ENCODE measurements around the gene SLC12A7. TPM values are rescaled to one million over a fixed set of nuclear protein-coding genes. Genes with fewer than 3 reads are reported as not detected.

SLC12A7 gene
- total RNA-seq, 1 experiment from 2014 or later, result 28.1 TPM

- no peak overlapping the region for H3K4me3 Mint-ChIP-seq
- no peaks in the 10 kb centered on the region for H3K36me3 Mint-ChIP-seq
- no peak for ATAC-seq
- no peak overlapping the region for H3K27ac Mint-ChIP-seq
- CTCF ChIA-PET, result interaction anchor here (1.8 to 2.1 kb wide), 2 partner anchors 13 to 38 kb away, joined by 6 to 13 read pairs; no protein-coding TSS in a partner anchor
- POLR2A ChIA-PET, result no interaction called here
- no peak for DNase-seq (ENCODE audit: low spot score)
- H3K9me3 Mint-ChIP-seq, result no peaks in the 10 kb centered on the region
- TF ChIP-seq ZNF121 (CRISPR knock-in tag; IDR thresholded peaks at IDR 0.05), result no peak
- no peak for TF ChIP-seq SP1 (CRISPR knock-in tag; conservative IDR thresholded peaks at IDR 0.05)
- no peak for TF ChIP-seq ZNF671 (CRISPR knock-in tag; IDR thresholded peaks at IDR 0.05)
- TF ChIP-seq ZBTB21 (CRISPR knock-in tag; IDR thresholded peaks at IDR 0.05; ENCODE audit: borderline replicate concordance), result no peak
- TF ChIP-seq CTCF (IDR thresholded peaks at IDR 0.05), result no peak
- no peak for TF ChIP-seq MAX (CRISPR knock-in tag; IDR thresholded peaks at IDR 0.05)
- no peak for TF ChIP-seq EMX1 (CRISPR knock-in tag; IDR thresholded peaks at IDR 0.05)
- no peak for TF ChIP-seq NFE2L1 (CRISPR knock-in tag; IDR thresholded peaks at IDR 0.05)
- no peak for TF ChIP-seq ZNF512 (CRISPR knock-in tag; IDR thresholded peaks at IDR 0.05; ENCODE audit: borderline replicate concordance)
- no peak for TF ChIP-seq NR2C2 (CRISPR knock-in tag; IDR thresholded peaks at IDR 0.05)
- no peak for TF ChIP-seq USF1 (CRISPR knock-in tag; IDR thresholded peaks at IDR 0.05)
- no peak for TF ChIP-seq FOXK1 (CRISPR knock-in tag; IDR thresholded peaks at IDR 0.05)
- TF ChIP-seq AR (CRISPR knock-in tag; IDR thresholded peaks at IDR 0.05), result no peak
- TF ChIP-seq SMAD4 (CRISPR knock-in tag; IDR thresholded peaks at IDR 0.05), result no peak
- no peak for TF ChIP-seq E2F4 (CRISPR knock-in tag; IDR thresholded peaks at IDR 0.05; ENCODE audit: borderline replicate concordance, low read depth)
- TF ChIP-seq ETV6 (CRISPR knock-in tag; IDR thresholded peaks at IDR 0.05), result no peak
- H3K27me3 Mint-ChIP-seq (ENCODE audit: low read depth), result no peaks in the 10 kb centered on the region
- peaks cover 5% of the 10 kb centered on the region for H3K4me1 Mint-ChIP-seq
Observed at GRCh38 chr5:1129711-1130055, 17.8 kb upstream of the SLC12A7 start.

- DNase-seq (ENCODE audit: low spot score), result no peak
- Mint-ChIP-seq H3K4me3 (no peak overlapping the region), H3K36me3 (no peaks in the 10 kb centered on the region), H3K27ac (no peak overlapping the region), H3K27me3 (ENCODE audit: low read depth) (no peaks in the 10 kb centered on the region), H3K4me1 (peaks cover 5% of the 10 kb centered on the region), H3K9me3 (peaks cover 4% of the 10 kb centered on the region)
- ChIA-PET CTCF (interaction anchor here (1.8 to 2.1 kb wide), 2 partner anchors 12 to 38 kb away, joined by 6 to 13 read pairs; no protein-coding TSS in a partner anchor), POLR2A (no interaction called here)
- ATAC-seq, result no peak
- TF ChIP-seq NR1H2 (CRISPR knock-in tag; IDR thresholded peaks at IDR 0.05), result no peak
- no peak for TF ChIP-seq ZNF396 (CRISPR knock-in tag; IDR thresholded peaks at IDR 0.05; ENCODE audit: borderline replicate concordance)
- TF ChIP-seq CDX4 (CRISPR knock-in tag; IDR thresholded peaks at IDR 0.05; ENCODE audit: borderline replicate concordance), result no peak
- no peak for TF ChIP-seq TEAD4 (CRISPR knock-in tag; IDR thresholded peaks at IDR 0.05)
- no peak for TF ChIP-seq GABPB1 (CRISPR knock-in tag; IDR thresholded peaks at IDR 0.05)
- no peak for TF ChIP-seq ESRRA (CRISPR knock-in tag; IDR thresholded peaks at IDR 0.05; ENCODE audit: borderline replicate concordance)
- TF ChIP-seq ZNF232 (CRISPR knock-in tag; IDR thresholded peaks at IDR 0.05), result no peak
- TF ChIP-seq NFATC4 (CRISPR knock-in tag; IDR thresholded peaks at IDR 0.05), result no peak
- TF ChIP-seq ZNF138 (CRISPR knock-in tag; conservative IDR thresholded peaks at IDR 0.05), result no peak
- TF ChIP-seq FOXP4 (CRISPR knock-in tag; IDR thresholded peaks at IDR 0.05), result no peak
Observed at GRCh38 chr5:1128977-1129710, 17.3 kb upstream of the SLC12A7 start.
